ENCODE results near the gene ADARB1. TPM values are rescaled to one million over a fixed set of nuclear protein-coding genes. Genes with fewer than 3 reads are reported as not detected.
A peak's percentile ranks its signal among the peaks of the same experiment; 100 is the strongest.

The ADARB1 gene
- total RNA-seq, 1 experiment from 2014 or later: 14.1 TPM

DNA sequence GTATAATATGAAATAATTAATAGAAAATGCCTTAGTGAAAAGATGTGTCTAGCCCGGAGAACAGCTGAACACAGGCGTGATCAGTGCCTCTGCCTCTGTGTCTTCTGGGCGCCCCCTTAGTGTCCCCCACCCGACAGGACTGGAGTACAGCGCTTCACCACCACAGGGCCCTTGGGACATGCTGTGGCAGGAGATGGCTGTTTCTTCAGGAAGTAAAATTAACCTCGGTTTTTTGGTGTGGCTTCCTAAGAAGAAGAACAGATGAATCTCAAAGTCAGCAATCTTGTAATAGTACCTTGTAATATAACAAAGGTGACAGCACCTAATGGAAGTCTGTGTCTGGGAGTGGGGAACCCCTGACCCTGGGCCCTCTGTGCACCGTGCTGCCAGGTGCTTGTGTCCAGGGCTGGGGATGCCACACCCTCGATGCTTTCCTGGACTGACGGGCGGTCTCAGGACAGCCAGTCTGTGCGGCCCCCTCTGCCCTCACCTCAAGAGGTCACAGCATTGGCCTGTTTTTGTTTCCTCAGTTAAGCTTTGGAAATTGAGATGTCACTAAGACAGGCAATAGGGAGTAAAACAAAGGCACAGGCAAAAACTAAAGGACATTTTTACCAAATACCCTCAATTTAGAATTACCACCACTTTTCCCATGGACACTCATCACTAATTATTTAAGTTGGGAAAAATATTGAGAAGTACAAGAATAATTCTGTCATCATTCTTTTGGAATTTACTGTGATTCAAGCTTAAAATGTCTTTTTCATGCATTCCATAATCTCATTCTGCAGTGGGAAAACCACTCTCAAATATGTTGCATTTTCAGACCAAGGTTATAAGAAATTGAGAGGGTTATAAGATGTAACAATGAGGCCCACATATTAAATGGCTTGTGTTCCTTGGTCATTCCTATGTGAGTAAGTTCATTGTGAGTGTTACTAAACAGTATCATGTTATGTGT, 79.3 kb downstream of the ADARB1 start:
- no peaks in the 10 kb centered on the region; the same call in 1 of the 2 replicates for H3K9me2 ChIP-seq (replicated peaks; ENCODE audit: low read length)
- TF ChIP-seq EZH2 (IDR thresholded peaks at IDR 0.05; ENCODE audit: low read length, unreplicated experiment) (no peak), EZH2phosphoT487 (IDR thresholded peaks at IDR 0.05; ENCODE audit: borderline replicate concordance, low read length) (no peak)
- TF ChIP-seq, protein P1, sequence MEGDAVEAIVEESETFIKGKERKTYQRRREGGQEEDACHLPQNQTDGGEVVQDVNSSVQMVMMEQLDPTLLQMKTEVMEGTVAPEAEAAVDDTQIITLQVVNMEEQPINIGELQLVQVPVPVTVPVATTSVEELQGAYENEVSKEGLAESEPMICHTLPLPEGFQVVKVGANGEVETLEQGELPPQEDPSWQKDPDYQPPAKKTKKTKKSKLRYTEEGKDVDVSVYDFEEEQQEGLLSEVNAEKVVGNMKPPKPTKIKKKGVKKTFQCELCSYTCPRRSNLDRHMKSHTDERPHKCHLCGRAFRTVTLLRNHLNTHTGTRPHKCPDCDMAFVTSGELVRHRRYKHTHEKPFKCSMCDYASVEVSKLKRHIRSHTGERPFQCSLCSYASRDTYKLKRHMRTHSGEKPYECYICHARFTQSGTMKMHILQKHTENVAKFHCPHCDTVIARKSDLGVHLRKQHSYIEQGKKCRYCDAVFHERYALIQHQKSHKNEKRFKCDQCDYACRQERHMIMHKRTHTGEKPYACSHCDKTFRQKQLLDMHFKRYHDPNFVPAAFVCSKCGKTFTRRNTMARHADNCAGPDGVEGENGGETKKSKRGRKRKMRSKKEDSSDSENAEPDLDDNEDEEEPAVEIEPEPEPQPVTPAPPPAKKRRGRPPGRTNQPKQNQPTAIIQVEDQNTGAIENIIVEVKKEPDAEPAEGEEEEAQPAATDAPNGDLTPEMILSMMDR (conservative IDR thresholded peaks at IDR 0.05; ENCODE audit: low read depth, low read length): no peak

DNA sequence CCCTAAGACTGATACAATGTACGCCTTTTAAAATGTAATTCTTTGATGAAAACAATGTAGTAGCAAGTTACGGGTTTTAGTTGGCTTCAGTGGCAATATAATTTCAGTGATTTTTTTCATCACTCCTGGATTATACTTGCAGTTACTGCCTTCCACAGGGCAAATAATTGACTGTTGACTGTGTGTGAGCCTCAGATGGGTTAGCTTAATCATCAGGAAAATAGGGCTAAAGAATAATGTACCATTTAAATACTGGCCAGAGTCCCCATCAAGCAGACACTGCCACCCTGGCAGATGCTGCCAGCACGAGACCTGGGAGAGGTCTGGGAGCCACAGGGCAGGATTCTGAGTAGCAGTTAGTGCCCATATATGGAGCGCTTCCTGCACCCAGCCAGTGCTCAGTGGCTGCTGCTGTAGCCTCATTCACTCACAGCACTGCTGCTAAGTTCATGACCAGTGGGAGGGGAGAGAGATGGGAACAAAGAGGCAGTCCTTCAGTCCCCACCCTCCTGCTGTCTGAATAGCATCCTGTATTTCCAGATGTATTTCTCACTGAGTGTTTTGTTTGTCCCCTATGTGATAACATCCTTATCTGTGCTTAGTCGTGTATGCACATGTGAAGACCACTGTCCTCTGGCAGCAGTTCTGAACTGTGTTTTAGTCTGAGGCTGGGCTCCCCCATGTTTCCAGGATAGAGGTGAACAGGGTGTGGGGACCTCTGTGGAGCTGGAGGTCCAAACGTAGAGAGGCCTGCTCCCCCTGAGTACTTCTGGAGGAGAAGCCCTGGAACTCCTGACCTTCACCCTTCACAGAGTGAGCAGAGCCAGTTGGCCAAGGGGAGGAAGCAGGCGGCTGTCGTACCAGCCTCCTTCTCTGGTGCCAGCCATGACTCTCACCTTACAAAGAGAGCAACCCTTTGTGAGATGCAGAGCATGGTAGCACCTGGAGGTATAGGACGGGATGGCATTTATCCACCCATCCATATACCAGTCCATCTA, 80.4 kb downstream of the ADARB1 start:
- no peaks in the 10 kb centered on the region; the same call in 1 of the 2 replicates for H3K9me2 ChIP-seq (replicated peaks; ENCODE audit: low read length)
- no peaks in the 10 kb centered on the region for H4K20me1 ChIP-seq (ENCODE audit: low read length)
- peak; percentile 20; the same call in 1 of the 2 replicates for ATAC-seq
- ChIA-PET POLR2A (ENCODE audit: unreplicated experiment) (no interaction called here), CTCF (no interaction called here)
- H3K79me2 ChIP-seq (ENCODE audit: low read length): no peaks in the 10 kb centered on the region
- H3K27me3 ChIP-seq (ENCODE audit: low read length): no peaks in the 10 kb centered on the region
- no peak overlapping the region for H3K9ac ChIP-seq (ENCODE audit: low read length)
- no peaks in the 10 kb centered on the region for H3K36me3 ChIP-seq (ENCODE audit: low read depth, low read length)
- H3K4me2 ChIP-seq (ENCODE audit: low read length): no peak overlapping the region
- no peak overlapping the region for H3K27ac ChIP-seq (ENCODE audit: low read length)
- H2AFZ ChIP-seq (ENCODE audit: low read length): no peak overlapping the region
- no peaks in the 10 kb centered on the region for H3K4me1 ChIP-seq (ENCODE audit: insufficient read depth, low read length)
- no peak for TF ChIP-seq EZH2phosphoT487 (IDR thresholded peaks at IDR 0.05; ENCODE audit: borderline replicate concordance, low read length)
- no peak for TF ChIP-seq EZH2 (IDR thresholded peaks at IDR 0.05; ENCODE audit: low read length, unreplicated experiment)
- TF ChIP-seq, protein P1 (conservative IDR thresholded peaks at IDR 0.05; ENCODE audit: low read depth, low read length): no peak
- no peak for DNase-seq
- BruUV-seq (replicated peaks): no TSS peak
- no peak overlapping the region for H3K4me3 ChIP-seq (ENCODE audit: low read length)
- H3F3A ChIP-seq (ENCODE audit: low read length, unreplicated experiment): no peaks in the 10 kb centered on the region
- intact Hi-C loops (cut with micrococcal nuclease): no loop called here
- H3K9me3 ChIP-seq (ENCODE audit: low read length): no peaks in the 10 kb centered on the region

More for the DNA sequence above, 79.3 kb downstream of the ADARB1 start:
- Histone ChIP-seq H3K36me3 (ENCODE audit: low read depth, low read length) (no peaks in the 10 kb centered on the region), H3K9me3 (ENCODE audit: low read length) (no peaks in the 10 kb centered on the region), H3K27ac (ENCODE audit: low read length) (no peak overlapping the region), H3K27me3 (ENCODE audit: low read length) (no peaks in the 10 kb centered on the region), H3K79me2 (ENCODE audit: low read length) (no peaks in the 10 kb centered on the region), H3K9ac (ENCODE audit: low read length) (no peak overlapping the region), H3K4me1 (ENCODE audit: insufficient read depth, low read length) (no peaks in the 10 kb centered on the region), H3K4me2 (ENCODE audit: low read length) (no peak overlapping the region), H3F3A (ENCODE audit: low read length, unreplicated experiment) (no peaks in the 10 kb centered on the region), H2AFZ (ENCODE audit: low read length) (no peak overlapping the region), H3K4me3 (ENCODE audit: low read length) (no peak overlapping the region), H4K20me1 (ENCODE audit: low read length) (no peaks in the 10 kb centered on the region)
- no peak for ATAC-seq
- POLR2A ChIA-PET (ENCODE audit: unreplicated experiment): no interaction called here
- CTCF ChIA-PET: interaction anchor here (0.5 to 0.6 kb wide), 2 partner anchors 14 to 293 kb away, joined by 3 read pairs; no protein-coding TSS in a partner anchor
- BruUV-seq (replicated peaks): no TSS peak
- intact Hi-C loops (cut with micrococcal nuclease): no loop called here
- no peak for DNase-seq

All from PC-3 (cell line).